BLaER1 treated with 17β-estradiol and CSF1 and Interleukin-3, amounts not matched to agents 10 nM and 100 nM (cell line): ENCODE results near the gene SPDYE2.
A peak's percentile ranks its signal among the peaks of the same experiment; 100 is the strongest.
"Not testable (repeated sequence)": the region's sequence is repeated elsewhere in the genome, so short reads cannot be mapped to it uniquely, and the experiment has no call there.

ENCODE experiments used
- H3K27ac ChIP-seq, 11 experiments: shearing (Covaris generic); formaldehyde crosslinking; 2 replicates each; pipeline ENCODE4 v1.8.1; 2022
- H3K27me3 ChIP-seq, 11 experiments: shearing (Covaris generic); formaldehyde crosslinking; 2 replicates each; pipeline ENCODE4 v1.8.1; 2022
- H3K36me3 ChIP-seq, 11 experiments: shearing (Covaris generic); formaldehyde crosslinking; 2 replicates each; pipeline ENCODE4 v1.8.1; 2022
- H3K4me1 ChIP-seq, 10 experiments: shearing (Covaris generic); formaldehyde crosslinking; 2 replicates each; pipeline ENCODE4 v1.8.1; 2022
- H3K4me2 ChIP-seq, 11 experiments: shearing (Covaris generic); formaldehyde crosslinking; 2 replicates each; pipeline ENCODE4 v1.8.1; 2022
- H3K4me3 ChIP-seq, 10 experiments: shearing (Covaris generic); formaldehyde crosslinking; 2 replicates each; pipeline ENCODE4 v1.8.1; 2022
- H3K9ac ChIP-seq, 11 experiments: shearing (Covaris generic); formaldehyde crosslinking; 2 replicates each; pipeline ENCODE4 v1.8.1; 2022
- H3K9me3 ChIP-seq, 11 experiments: shearing (Covaris generic); formaldehyde crosslinking; replicated peaks in 1 of 11; 2 replicates each; pipeline ENCODE4 v1.8.1; 2022
- H4K20me1 ChIP-seq, 11 experiments: shearing (Covaris generic); formaldehyde crosslinking; 2 replicates each; pipeline ENCODE4 v1.8.1; 2022

SPDYE2 gene

GRCh38 chr7:102604431-102605145 is 53.6 kb downstream of the SPDYE2 start:
- not testable (repeated sequence) for H3K27ac ChIP-seq, H3K4me2 ChIP-seq, H3K9me3 ChIP-seq, H3K9ac ChIP-seq, H4K20me1 ChIP-seq, H3K27me3 ChIP-seq, H3K4me1 ChIP-seq, H3K36me3 ChIP-seq, H3K4me3 ChIP-seq

- not testable (repeated sequence) for H3K4me2 ChIP-seq, H3K9me3 ChIP-seq, H4K20me1 ChIP-seq, H3K27me3 ChIP-seq, H3K36me3 ChIP-seq, H3K4me3 ChIP-seq, H3K9ac ChIP-seq, H3K27ac ChIP-seq, H3K4me1 ChIP-seq
Measured at GRCh38 chr7:102606848-102607247, 55.8 kb downstream of the SPDYE2 start.

- not testable (repeated sequence) for H3K4me2 ChIP-seq, H3K27me3 ChIP-seq, H3K36me3 ChIP-seq, H4K20me1 ChIP-seq, H3K9ac ChIP-seq, H3K9me3 ChIP-seq, H3K4me3 ChIP-seq, H3K27ac ChIP-seq
- peaks cover 3 to 13% (median 8%) of the 10 kb centered on the region in 10 experiments; a peak in 10 of 20 replicates for H3K4me1 ChIP-seq
Measured at GRCh38 chr7:102609734-102610133, 58.7 kb downstream of the SPDYE2 start.

GRCh38 chr7:102610441-102610840 is 59.4 kb downstream of the SPDYE2 start:
- H3K9me3 ChIP-seq, H3K27ac ChIP-seq, H3K4me3 ChIP-seq, H3K9ac ChIP-seq, H3K36me3 ChIP-seq, H4K20me1 ChIP-seq, H3K27me3 ChIP-seq: not testable (repeated sequence)
- peak overlapping the region in 2 of 11 experiments; percentile 55 to 64; a peak in 4 of 22 replicates for H3K4me2 ChIP-seq
- H3K4me1 ChIP-seq = peaks cover 3 to 13% (median 8%) of the 10 kb centered on the region in 10 experiments; a peak in 10 of 20 replicates

- not testable (repeated sequence) for H3K4me2 ChIP-seq, H3K27me3 ChIP-seq, H3K9ac ChIP-seq, H3K27ac ChIP-seq, H3K9me3 ChIP-seq, H3K4me3 ChIP-seq, H3K36me3 ChIP-seq, H4K20me1 ChIP-seq
- H3K4me1 ChIP-seq = peaks cover 3 to 13% (median 8%) of the 10 kb centered on the region in 10 experiments; a peak in 10 of 20 replicates
Measured at GRCh38 chr7:102611013-102611674, 60.1 kb downstream of the SPDYE2 start.

GRCh38 chr7:102611675-102612325 is 60.8 kb downstream of the SPDYE2 start:
- not testable (repeated sequence) for H4K20me1 ChIP-seq, H3K9me3 ChIP-seq, H3K27me3 ChIP-seq, H3K36me3 ChIP-seq
- Histone ChIP-seq H3K27ac (peak overlapping the region in 9 of 11 experiments; percentile 51 to 70 (median 64); a peak in 12 of 22 replicates), H3K4me3 (peak overlapping the region in 1 of 10 experiments; percentile 26; a peak in 1 of 20 replicates), H3K9ac (peak overlapping the region in 2 of 11 experiments; percentile 43 to 64; a peak in 2 of 22 replicates), H3K4me1 (peaks cover 3 to 13% (median 8%) of the 10 kb centered on the region in 10 experiments; a peak in 10 of 20 replicates), H3K4me2 (peak overlapping the region in 9 of 11 experiments; percentile 46 to 80 (median 56); a peak in 12 of 22 replicates)
